Measurements from ENCODE around the gene CCDC88B. TPM values are rescaled to one million over a fixed set of nuclear protein-coding genes. Genes with fewer than 3 reads are reported as not detected.

Gene CCDC88B
- total RNA-seq, 4 donors from 2014 or later, result 7.4 to 14.9 (median 13.7) TPM

DNA sequence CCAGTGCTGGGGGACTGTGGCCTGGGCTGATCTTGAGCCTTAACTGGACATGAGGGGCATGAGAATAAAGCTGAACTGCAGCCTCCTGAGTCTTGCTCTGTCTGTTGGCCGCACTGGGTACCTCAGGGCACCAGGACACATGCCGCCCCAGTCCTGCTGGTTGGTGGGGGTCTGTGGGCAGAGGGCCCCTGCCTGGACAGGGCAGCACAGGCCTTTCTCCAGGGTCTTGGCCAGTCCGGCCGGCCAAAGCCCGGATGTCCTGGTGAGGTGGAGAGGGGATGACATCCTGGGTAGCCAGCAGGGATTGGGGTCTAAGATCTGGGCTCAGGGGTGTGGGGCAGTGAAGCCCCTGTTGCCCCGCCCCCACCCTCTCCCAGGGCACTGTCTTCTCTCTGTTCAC, 17.4 kb downstream of the CCDC88B start:
- H3K36me3 ChIP-seq, result peaks cover 8 to 25% (median 12%) of the 10 kb centered on the region in 3 donors
- H3K4me3 ChIP-seq, result no peak overlapping the region
- no CpG with 5 or more reads among the region's 6 CpGs for WGBS, 2 donors
- intact Hi-C loops (cut with DNase I), result no loop called here
- H3K9me3 ChIP-seq, result no peaks in the 10 kb centered on the region
- H3K27ac ChIP-seq, result peak overlapping the region in 3 of 4 donors; percentile 89 to 93 (median 90)
- peaks cover 28 to 54% (median 34%) of the 10 kb centered on the region in 3 donors for H3K4me1 ChIP-seq
- no peak for DNase-seq
- H3K27me3 ChIP-seq, result no peaks in the 10 kb centered on the region
- TF ChIP-seq, protein P1, sequence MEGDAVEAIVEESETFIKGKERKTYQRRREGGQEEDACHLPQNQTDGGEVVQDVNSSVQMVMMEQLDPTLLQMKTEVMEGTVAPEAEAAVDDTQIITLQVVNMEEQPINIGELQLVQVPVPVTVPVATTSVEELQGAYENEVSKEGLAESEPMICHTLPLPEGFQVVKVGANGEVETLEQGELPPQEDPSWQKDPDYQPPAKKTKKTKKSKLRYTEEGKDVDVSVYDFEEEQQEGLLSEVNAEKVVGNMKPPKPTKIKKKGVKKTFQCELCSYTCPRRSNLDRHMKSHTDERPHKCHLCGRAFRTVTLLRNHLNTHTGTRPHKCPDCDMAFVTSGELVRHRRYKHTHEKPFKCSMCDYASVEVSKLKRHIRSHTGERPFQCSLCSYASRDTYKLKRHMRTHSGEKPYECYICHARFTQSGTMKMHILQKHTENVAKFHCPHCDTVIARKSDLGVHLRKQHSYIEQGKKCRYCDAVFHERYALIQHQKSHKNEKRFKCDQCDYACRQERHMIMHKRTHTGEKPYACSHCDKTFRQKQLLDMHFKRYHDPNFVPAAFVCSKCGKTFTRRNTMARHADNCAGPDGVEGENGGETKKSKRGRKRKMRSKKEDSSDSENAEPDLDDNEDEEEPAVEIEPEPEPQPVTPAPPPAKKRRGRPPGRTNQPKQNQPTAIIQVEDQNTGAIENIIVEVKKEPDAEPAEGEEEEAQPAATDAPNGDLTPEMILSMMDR (IDR thresholded peaks at IDR 0.05), result no peak
- TF ChIP-seq POLR2A (IDR thresholded peaks at IDR 0.05), result no peak

DNA sequence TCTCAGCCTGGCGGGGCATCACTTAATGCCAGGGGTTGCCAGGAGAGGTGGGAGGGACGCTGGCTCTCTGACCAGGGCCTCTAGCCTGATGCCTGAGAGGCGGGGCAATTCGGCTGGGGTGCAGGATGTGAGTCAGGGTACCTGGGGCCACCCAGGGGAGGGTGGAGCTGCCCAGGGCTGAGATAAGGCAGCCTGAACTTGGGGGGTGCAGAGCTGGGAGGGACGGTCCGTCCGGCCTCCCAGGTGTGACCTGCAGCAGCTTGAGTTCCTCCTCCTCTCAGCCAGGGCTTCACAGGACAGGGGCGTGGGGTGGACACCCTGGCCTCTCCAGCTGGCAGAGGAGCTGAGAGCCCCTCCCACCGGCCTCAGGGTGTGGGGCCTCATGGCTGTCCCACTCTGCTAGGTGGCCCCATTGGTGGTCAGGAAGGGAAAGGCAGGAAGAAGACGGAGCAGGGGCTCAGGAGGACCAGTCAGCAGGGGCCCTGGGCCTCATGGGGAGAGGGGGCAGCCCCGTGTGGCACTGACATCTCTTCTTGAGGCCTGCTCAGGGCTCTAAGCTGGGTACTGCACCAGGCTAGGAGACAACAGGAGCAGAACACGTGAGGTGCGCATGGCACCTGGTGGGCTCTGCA, 18.0 kb downstream of the CCDC88B start:
- Histone ChIP-seq H3K4me1 (peaks cover 28 to 54% (median 34%) of the 10 kb centered on the region in 3 donors), H3K27me3 (no peaks in the 10 kb centered on the region), H3K9me3 (no peaks in the 10 kb centered on the region), H3K36me3 (peaks cover 10 to 31% (median 16%) of the 10 kb centered on the region in 3 donors), H3K4me3 (peak overlapping the region; percentile 67 to 97 (median 88)), H3K27ac (peak overlapping the region; percentile 89 to 93 (median 90))
- 0% methylated on average over 1 of the region's 13 CpGs for WGBS, 2 donors
- TF ChIP-seq, protein P1 (IDR thresholded peaks at IDR 0.05), result no peak
- TF ChIP-seq POLR2A (IDR thresholded peaks at IDR 0.05), result no peak
- no peak for DNase-seq
- intact Hi-C loops (cut with DNase I), result no loop called here

DNA sequence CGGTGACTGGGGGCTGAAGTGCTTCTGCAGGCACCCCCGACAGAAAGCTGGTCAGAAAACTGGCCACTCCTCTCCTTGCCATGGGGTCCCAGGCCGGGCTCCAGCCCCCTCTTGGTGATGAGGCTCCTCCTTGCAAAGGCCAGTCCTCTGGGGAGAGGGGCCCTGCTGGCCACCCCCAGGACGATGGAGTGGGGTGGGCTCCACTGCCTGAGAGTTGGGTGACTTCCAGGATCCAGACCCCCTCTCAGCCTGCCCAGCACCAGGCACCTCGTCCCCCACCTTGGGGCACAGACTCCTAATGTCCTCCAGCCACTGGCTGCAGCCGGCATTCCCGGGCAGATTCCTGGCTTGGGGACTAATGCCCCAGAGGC, 18.5 kb downstream of the CCDC88B start:
- Histone ChIP-seq H3K27ac (peak overlapping the region; percentile 89 to 93 (median 90)), H3K4me3 (peak overlapping the region; percentile 67 to 97 (median 88)), H3K27me3 (no peaks in the 10 kb centered on the region), H3K9me3 (no peaks in the 10 kb centered on the region), H3K4me1 (peaks cover 28 to 54% (median 34%) of the 10 kb centered on the region in 3 donors), H3K36me3 (peaks cover 11 to 36% (median 21%) of the 10 kb centered on the region in 3 donors)
- no CpG with 5 or more reads among the region's 7 CpGs for WGBS, 2 donors
- DNase-seq, result no peak
- TF ChIP-seq, protein P1 (IDR thresholded peaks at IDR 0.05), result no peak
- no peak for TF ChIP-seq POLR2A (IDR thresholded peaks at IDR 0.05)
- intact Hi-C loops (cut with DNase I), result no loop called here

DNA sequence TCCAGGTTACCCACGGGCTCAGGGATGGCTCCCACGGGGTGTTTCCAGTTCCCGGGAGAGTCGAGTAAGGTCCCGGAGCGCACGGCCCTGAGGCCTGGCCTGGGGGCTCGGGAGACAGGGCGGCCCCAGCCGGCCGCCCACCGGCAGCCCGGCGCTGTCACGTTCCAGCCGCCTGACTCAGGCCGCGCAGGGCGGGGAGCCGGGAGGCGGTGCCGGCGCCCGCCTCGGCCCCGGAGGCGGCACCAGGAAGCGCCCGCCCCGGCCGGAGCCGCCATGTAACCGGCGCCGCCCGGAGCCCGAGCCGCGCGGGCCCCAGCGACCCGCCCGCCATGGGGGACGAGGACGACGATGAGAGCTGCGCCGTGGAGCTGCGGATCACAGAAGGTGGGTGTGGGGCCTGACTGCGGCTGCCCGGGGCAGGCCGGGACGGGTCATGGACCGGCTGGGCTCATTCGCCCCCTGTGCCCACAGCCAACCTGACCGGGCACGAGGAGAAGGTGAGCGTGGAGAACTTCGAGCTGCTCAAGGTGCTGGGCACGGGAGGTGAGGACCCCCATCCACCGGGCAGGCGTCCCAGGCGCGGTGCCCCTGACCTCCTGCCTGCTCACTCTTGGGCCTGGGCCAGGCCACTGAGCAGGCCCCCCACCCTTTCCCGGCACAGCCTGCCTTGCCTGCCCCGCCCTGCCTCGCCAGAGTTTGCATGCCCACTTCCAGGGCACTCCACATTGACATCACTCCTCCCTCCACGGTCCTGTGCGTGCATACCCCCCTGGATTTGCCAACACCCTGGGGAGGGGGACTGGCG, 19.1 kb downstream of the CCDC88B start, which contains the start of gene RPS6KA4:
Gene RPS6KA4 (plus strand): TSS at position 256 of the 805 bp plus-strand sequence. CDS start 74 bp downstream, at position 330.
- 0% methylated on average over 6 to 10 of the region's 70 CpGs for WGBS, 2 donors
- Histone ChIP-seq H3K27me3 (no peaks in the 10 kb centered on the region), H3K9me3 (no peaks in the 10 kb centered on the region), H3K27ac (peak within 1 kb of the TSS; percentile 89 to 93 (median 90)), H3K4me3 (peak within 1 kb of the TSS; percentile 67 to 97 (median 88)), H3K36me3 (peaks cover 11 to 41% (median 22%) of the 10 kb centered on the region in 3 donors), H3K4me1 (peaks cover 28 to 54% (median 34%) of the 10 kb centered on the region in 3 donors)
- intact Hi-C loops (cut with DNase I), result no loop called here
- no peak for DNase-seq
- TF ChIP-seq, protein P1 (IDR thresholded peaks at IDR 0.05), result peak in 2 of 6 experiments; percentile 6 to 12
- TF ChIP-seq POLR2A (IDR thresholded peaks at IDR 0.05), result peak in 2 of 4 donors; percentile 54 to 67

Data from esophagus squamous epithelium (tissue), 5 donors.